Gastrocnemius medialis (tissue), 4 donors: Measurements from ENCODE around the gene LRRC27.

Experiments
- CTCF ChIP-seq, 5 experiments: fragments of 450-650 bp in 3 of 5; fragments of 200-600 bp in 2 of 5; sonication (generic) in 2 of 5; IDR thresholded peaks in 4 of 5; conservative IDR thresholded peaks in 1 of 5; 1 replicate in 4 of 5; 2 replicates in 1 of 5; pipeline ENCODE4 v1.5.1; 2016 to 2019; ENCODE audit warnings: antibody characterized with exemption in 5 of 5, mild to moderate bottlenecking in 3 of 5, moderate library complexity in 3 of 5
- POLR2A ChIP-seq, 2 donors: fragments of 450-650 bp; IDR thresholded peaks; one replicate each; pipeline ENCODE4 v1.6.1; 2017; ENCODE audit warnings: antibody characterized with exemption in 2 of 2, mild to moderate bottlenecking in 2 of 2, moderate library complexity in 2 of 2

GRCh38 chr10:132410056-132410778 is 78.2 kb downstream of the LRRC27 start:
- TF ChIP-seq CTCF (IDR thresholded peaks at IDR 0.05 in 4 of 5, conservative IDR thresholded peaks at IDR 0.05 in 1 of 5) (no peak), POLR2A (IDR thresholded peaks at IDR 0.05) (no peak)
